Mucosa of descending colon (tissue), 3 donors: ENCODE data around the gene FZD4. TPM values are rescaled to one million over a fixed set of nuclear protein-coding genes. Genes with fewer than 3 reads are reported as not detected.
"Not testable (repeated sequence)": the region's sequence is repeated elsewhere in the genome, so short reads cannot be mapped to it uniquely, and the experiment has no call there.

Experiments used
- ATAC-seq: fragments of 200-7000 bp; cut with Tn5 transposase; one replicate; pipeline ENCODE4 v1.9.1; 2020; ENCODE audit warnings: mild to moderate bottlenecking, moderate library complexity
- DNase-seq, 3 donors: peaks; one replicate each; pipeline ENCODE4 v3.0.0-alpha.2; 2020
- H3K36me3 ChIP-seq: fragments of 200-600 bp; one replicate; pipeline ENCODE4 v1.8.0; 2021; ENCODE audit warnings: low read depth, mild to moderate bottlenecking
- H3K4me1 ChIP-seq: fragments of 200-600 bp; one replicate; pipeline ENCODE4 v1.8.0; 2021; ENCODE audit warnings: low read depth, mild to moderate bottlenecking
- H3K4me3 ChIP-seq: fragments of 200-600 bp; one replicate; pipeline ENCODE4 v1.8.0; 2021; ENCODE audit warnings: mild to moderate bottlenecking
- H3K9me3 ChIP-seq: fragments of 200-600 bp; one replicate; pipeline ENCODE4 v1.8.0; 2021; ENCODE audit warnings: mild to moderate bottlenecking
- intact Hi-C, 2 donors: fragments of 100-400 bp; cut with DNase I in 1 of 2; cut with micrococcal nuclease in 1 of 2; formaldehyde crosslinking; loops; one replicate each; pipeline versions ENCODE4 v1.11.0 to v1.11.1; 2022; cut with DNase I, micrococcal nuclease
- long read RNA-seq, 2 donors: library from polyadenylated mRNA; unstranded; transcript quantifications; one replicate each; pipeline ENCODE4 v2.0.0, GENCODE V29; 2019 to 2021
- total RNA-seq, 3 donors: library from RNA; stranded (reverse); fragmentation: NEBNext Ultra II Directional in 2 of 3; extraction: Animal tissue kit (Norgen Biotek cat#: 25700) in 2 of 3; gene quantifications; one replicate each; pipeline versions ENCODE4 v1.2.1 to v1.2.4, GENCODE V29; 2021 to 2023
- TF ChIP-seq, protein P1 (sequence below): fragments of 200-600 bp; IDR thresholded peaks from one replicate; pipeline ENCODE4 v1.8.0; 2022; ENCODE audit warnings: antibody characterized with exemption, mild to moderate bottlenecking
- donor health status: DM: no; HTN: no; CAD: no; lungs with moderate emphysema.
- donor health status: DM: no; HTN: no; CAD: no.
- donor health status: DM: no; HTN: yes; CAD: no.

FZD4 gene
- total RNA-seq = 10 to 100 TPM in 1 of 3 donors, 1 to 10 TPM in 2; 4.7 to 33.7 (median 7.9) TPM
- long read RNA-seq, donor 1, full-length matches to known transcripts = 4 of 12 reads
- long read RNA-seq, donor 1, partial matches to known transcripts = 0 of 12 reads
- long read RNA-seq, donor 1, other reads (novel, unspliced or antisense) = 8 of 12 reads
- long read RNA-seq, donor 2, partial matches to known transcripts = 0 of 1 reads
- long read RNA-seq, donor 2, other reads (novel, unspliced or antisense) = 1 of 1 reads

DNA sequence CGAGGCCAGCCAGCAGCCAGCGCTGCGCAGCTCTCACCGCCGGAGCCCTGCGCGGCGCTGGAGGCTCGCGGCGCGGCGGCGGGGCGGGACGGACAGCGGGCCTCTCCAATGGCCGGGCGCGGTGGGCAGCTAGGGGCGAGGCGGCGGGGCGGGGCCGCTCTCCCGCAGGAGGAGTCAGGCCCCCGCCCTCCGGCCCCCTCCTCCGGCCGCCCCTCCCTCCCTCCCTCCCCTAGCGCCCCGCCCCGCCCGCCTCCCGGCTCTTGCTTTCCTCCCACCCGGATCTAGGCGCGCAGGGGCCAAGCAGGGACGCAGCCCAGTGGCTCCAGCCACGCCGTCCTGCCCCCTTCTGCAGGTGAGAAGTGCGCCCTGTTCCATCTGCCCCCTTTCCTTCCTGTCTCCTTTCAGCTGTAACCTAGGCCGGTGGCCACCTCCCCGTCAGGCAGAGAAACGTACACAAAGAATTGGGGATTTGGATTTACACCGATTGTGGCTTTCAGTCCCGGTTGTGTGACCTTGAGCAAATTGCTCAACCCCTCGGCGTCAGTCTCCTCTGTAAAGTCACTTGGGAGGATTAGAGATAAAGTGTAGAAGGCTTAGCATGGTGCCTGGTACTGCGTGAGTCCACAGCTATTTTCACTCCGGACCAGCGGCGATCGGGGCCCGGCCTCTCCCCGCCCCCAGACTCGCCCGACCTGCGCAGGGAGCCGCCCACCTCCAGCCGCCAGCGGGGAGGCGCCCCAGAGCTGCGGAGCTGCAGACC lies at the start of gene FZD4:
TSS of gene FZD4 (minus strand) at position 35 of the 760 bp plus-strand sequence. CDS start 310 bp downstream, outside the sequence.
- H3K36me3 ChIP-seq = no peaks in the 10 kb centered on the region
- ATAC-seq (peak; percentile 92), DNase-seq (peak; percentile 90 to 93 (median 90))
- TF ChIP-seq, protein P1, sequence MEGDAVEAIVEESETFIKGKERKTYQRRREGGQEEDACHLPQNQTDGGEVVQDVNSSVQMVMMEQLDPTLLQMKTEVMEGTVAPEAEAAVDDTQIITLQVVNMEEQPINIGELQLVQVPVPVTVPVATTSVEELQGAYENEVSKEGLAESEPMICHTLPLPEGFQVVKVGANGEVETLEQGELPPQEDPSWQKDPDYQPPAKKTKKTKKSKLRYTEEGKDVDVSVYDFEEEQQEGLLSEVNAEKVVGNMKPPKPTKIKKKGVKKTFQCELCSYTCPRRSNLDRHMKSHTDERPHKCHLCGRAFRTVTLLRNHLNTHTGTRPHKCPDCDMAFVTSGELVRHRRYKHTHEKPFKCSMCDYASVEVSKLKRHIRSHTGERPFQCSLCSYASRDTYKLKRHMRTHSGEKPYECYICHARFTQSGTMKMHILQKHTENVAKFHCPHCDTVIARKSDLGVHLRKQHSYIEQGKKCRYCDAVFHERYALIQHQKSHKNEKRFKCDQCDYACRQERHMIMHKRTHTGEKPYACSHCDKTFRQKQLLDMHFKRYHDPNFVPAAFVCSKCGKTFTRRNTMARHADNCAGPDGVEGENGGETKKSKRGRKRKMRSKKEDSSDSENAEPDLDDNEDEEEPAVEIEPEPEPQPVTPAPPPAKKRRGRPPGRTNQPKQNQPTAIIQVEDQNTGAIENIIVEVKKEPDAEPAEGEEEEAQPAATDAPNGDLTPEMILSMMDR = peak; percentile 6
- peak within 1 kb of the TSS; percentile 50 for H3K4me3 ChIP-seq
- H3K4me1 ChIP-seq = peaks cover 3% of the 10 kb centered on the region
- H3K9me3 ChIP-seq = no peaks in the 10 kb centered on the region
- intact Hi-C loops = no loop called here

- H3K9me3 ChIP-seq, ATAC-seq, DNase-seq, H3K4me3 ChIP-seq, intact Hi-C loops, H3K4me1 ChIP-seq, H3K36me3 ChIP-seq: not testable (repeated sequence)
Measured at GRCh38 chr11:87004281-87004680, 49.1 kb upstream of the FZD4 start.

DNA sequence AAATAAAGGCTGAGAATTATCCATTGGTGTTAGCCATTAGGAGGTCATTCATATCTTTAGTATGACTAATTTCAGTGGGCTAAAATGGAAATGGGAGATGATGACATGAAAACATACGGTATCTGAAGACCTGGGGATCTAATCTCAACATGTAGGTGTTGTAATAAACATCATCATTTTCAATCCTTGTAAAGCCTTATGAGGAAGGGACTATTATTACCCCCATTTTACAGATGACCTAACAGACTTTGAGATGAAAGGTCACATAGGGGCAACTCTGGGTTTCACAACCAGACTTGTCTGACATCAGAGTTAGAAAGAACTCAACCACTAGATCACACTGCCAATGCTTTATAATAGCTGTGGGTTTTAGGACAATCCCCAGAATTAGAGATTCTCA lies 47.7 kb upstream of the FZD4 start:
- Histone ChIP-seq H3K4me1 (peaks cover 5% of the 10 kb centered on the region), H3K9me3 (no peaks in the 10 kb centered on the region), H3K4me3 (no peak overlapping the region), H3K36me3 (no peaks in the 10 kb centered on the region)
- TF ChIP-seq, protein P1 = no peak
- ATAC-seq (no peak), DNase-seq (no peak)
- intact Hi-C loops = no loop called here

DNA sequence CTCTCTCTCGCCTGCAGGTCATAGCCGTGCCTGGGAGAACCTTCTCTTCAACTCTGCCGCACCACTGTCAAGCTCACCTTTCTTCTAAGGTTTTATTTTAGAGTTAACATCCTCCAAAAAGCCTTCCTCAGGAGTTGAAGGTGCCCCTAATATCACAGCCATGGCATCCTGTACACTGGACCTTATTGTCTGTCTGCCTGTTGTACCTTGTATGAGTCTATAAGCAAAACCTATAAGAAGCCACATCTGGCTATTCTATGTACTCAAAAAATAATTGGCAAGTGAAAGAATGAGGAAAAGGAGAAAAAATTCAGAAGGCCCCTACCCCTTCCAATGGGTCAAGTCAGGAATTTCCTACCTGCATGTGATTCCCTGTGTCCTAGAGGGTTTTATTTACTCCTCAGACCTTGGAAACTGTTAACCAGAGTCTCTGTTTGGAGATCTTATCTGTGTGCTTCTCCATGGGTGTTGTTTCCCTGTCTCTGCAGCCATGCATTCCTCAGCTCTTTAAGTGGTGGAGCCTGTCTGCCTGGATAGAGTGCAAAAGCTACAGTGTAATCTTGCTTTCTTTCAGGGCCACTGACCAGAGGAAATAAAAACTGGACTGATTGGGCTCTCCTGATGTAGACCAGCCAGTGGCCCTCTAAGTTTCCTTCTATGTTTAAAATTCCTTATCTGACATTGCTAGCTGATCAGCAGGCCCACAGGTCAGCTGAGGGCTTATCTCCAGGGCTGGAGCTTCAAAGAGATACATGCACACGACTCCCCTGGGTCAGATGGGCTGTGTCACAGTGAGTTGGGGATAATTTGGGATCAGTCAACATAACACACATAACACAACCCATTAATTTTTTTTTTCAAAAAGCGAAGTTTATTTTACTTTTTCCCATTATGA lies 44.9 kb upstream of the FZD4 start:
- Histone ChIP-seq H3K4me3 (no peak overlapping the region), H3K36me3 (no peaks in the 10 kb centered on the region), H3K9me3 (no peaks in the 10 kb centered on the region), H3K4me1 (peaks cover under 1% of the 10 kb centered on the region)
- ATAC-seq (peak; percentile 28), DNase-seq (no peak)
- TF ChIP-seq, protein P1 = no peak
- intact Hi-C loops = no loop called here

GRCh38 chr11:86999388-86999787 lies 44.2 kb upstream of the FZD4 start:
- intact Hi-C loops = no loop called here
- DNase-seq (no peak), ATAC-seq (no peak)
- H3K4me1 ChIP-seq = no peaks in the 10 kb centered on the region
- H3K36me3 ChIP-seq = no peaks in the 10 kb centered on the region
- TF ChIP-seq, protein P1 = no peak
- H3K9me3 ChIP-seq = no peaks in the 10 kb centered on the region
- H3K4me3 ChIP-seq = no peak overlapping the region
